ENCODE measurements around the gene NTSR1. TPM values are rescaled to one million over a fixed set of nuclear protein-coding genes. Genes with fewer than 3 reads are reported as not detected.

NTSR1 gene
- total RNA-seq, 2 donors from 2014 or later: 0.74 TPM; not detected in 1

DNA sequence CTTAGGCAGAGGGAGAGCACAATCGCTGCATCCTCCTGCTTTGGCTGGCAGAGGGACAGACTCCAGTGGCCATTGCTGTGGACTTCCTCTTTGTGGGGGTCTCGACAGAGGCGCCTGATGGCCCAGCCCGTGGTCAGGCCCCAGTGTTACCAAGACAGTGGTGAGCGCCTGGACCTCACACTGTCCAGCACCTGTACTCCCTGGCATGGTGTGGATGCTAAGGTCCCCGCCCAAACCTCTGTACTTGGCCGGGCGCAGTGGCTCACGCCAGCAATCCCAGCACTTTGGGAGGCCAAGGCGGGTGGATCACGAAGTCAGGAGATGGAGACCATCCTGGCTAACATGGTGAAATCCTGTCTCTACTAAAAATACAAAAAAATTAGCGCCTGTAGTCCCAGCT, 2.3 kb upstream of the NTSR1 start:
- no peak for DNase-seq (ENCODE audit: low spot score)
- Histone ChIP-seq H3K36me3 (no peaks in the 10 kb centered on the region), H3K27me3 (replicated peaks; ENCODE audit: insufficient read depth) (peaks cover 34% of the 10 kb centered on the region), H3K4me1 (replicated peaks) (no peaks in the 10 kb centered on the region), H3K27ac (no peak overlapping the region), H3K4me3 (no peak overlapping the region), H3K9me3 (no peaks in the 10 kb centered on the region)
- 94% methylated on average over 12 of the region's 12 CpGs for WGBS
- intact Hi-C loops (cut with DNase I): no loop called here
- TF ChIP-seq POLR2AphosphoS5 (IDR thresholded peaks at IDR 0.05): no peak
- no peak for TF ChIP-seq POLR2A (IDR thresholded peaks at IDR 0.05)
- TF ChIP-seq, protein P1, sequence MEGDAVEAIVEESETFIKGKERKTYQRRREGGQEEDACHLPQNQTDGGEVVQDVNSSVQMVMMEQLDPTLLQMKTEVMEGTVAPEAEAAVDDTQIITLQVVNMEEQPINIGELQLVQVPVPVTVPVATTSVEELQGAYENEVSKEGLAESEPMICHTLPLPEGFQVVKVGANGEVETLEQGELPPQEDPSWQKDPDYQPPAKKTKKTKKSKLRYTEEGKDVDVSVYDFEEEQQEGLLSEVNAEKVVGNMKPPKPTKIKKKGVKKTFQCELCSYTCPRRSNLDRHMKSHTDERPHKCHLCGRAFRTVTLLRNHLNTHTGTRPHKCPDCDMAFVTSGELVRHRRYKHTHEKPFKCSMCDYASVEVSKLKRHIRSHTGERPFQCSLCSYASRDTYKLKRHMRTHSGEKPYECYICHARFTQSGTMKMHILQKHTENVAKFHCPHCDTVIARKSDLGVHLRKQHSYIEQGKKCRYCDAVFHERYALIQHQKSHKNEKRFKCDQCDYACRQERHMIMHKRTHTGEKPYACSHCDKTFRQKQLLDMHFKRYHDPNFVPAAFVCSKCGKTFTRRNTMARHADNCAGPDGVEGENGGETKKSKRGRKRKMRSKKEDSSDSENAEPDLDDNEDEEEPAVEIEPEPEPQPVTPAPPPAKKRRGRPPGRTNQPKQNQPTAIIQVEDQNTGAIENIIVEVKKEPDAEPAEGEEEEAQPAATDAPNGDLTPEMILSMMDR (IDR thresholded peaks at IDR 0.05): no peak

DNA sequence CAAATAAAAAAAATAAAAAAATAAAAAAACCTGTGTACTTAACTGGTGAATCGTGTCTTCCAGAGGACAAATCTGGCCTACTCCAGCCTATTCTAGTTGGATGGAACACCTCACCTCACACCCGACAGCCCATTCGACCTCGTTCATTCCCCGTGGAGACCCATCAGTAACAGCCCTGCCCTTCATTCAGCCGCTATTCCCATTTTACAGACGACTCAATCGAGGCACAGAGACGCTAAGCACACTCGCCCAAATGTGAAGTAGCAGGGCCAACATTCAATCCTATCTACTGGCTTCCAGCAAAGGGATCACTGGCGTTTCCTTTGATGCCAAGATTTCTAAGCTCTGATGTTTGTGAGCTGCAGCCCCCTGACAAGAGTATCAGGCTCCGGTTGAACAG, 1.8 kb upstream of the NTSR1 start:
- intact Hi-C loops (cut with DNase I): no loop called here

DNA sequence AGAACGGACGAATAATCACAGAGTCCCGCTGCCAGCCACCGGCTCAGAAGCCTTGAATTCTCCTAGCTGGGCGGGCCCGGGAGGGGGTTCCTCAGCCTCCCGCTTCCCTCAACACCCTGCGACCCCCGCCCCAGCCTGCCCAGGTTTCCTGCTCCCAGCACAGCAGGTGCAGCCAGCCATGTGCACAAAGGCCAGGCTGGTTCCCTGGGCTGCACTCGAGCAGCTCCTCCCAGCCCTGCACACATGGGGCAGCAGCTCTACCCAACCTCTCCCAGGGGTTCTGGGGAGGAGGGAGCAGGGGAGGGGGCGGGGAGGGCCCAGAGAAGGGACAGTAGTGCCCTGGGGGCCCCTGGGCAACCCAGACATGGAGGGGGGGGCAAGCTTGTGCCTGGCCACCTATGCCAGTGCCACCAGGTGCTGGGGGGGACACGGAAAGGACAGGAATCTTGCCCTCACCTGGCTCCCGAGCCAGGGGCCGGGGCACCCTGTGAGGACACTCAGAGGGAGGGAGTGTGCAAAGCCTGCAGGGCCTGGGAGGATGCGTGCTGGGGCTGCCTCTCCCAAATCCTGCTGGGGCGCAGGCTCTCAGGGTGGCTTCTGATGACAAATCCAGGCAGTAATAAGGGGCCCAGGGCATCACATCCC, 1.2 kb upstream of the NTSR1 start:
- H3K27ac ChIP-seq: no peak overlapping the region
- H3K4me1 ChIP-seq (replicated peaks): no peaks in the 10 kb centered on the region
- peaks cover 36% of the 10 kb centered on the region for H3K27me3 ChIP-seq (replicated peaks; ENCODE audit: insufficient read depth)
- TF ChIP-seq POLR2AphosphoS5 (IDR thresholded peaks at IDR 0.05): no peak
- TF ChIP-seq POLR2A (IDR thresholded peaks at IDR 0.05): no peak
- TF ChIP-seq, protein P1 (IDR thresholded peaks at IDR 0.05): no peak
- H3K36me3 ChIP-seq: no peaks in the 10 kb centered on the region
- H3K4me3 ChIP-seq: no peak overlapping the region
- no peaks in the 10 kb centered on the region for H3K9me3 ChIP-seq
- intact Hi-C loops (cut with DNase I): no loop called here
- 66% methylated on average over 16 of the region's 16 CpGs for WGBS
- DNase-seq (ENCODE audit: low spot score): no peak

More for the DNA sequence above, 1.8 kb upstream of the NTSR1 start:
- Histone ChIP-seq H3K9me3 (no peaks in the 10 kb centered on the region), H3K36me3 (no peaks in the 10 kb centered on the region), H3K27ac (no peak overlapping the region), H3K4me1 (replicated peaks) (no peaks in the 10 kb centered on the region), H3K27me3 (replicated peaks; ENCODE audit: insufficient read depth) (peaks cover 36% of the 10 kb centered on the region), H3K4me3 (no peak overlapping the region)
- no peak for DNase-seq (ENCODE audit: low spot score)
- TF ChIP-seq, protein P1 (IDR thresholded peaks at IDR 0.05): no peak
- TF ChIP-seq POLR2A (IDR thresholded peaks at IDR 0.05): no peak
- TF ChIP-seq POLR2AphosphoS5 (IDR thresholded peaks at IDR 0.05): no peak
- 88% methylated on average over 12 of the region's 12 CpGs for WGBS

DNA sequence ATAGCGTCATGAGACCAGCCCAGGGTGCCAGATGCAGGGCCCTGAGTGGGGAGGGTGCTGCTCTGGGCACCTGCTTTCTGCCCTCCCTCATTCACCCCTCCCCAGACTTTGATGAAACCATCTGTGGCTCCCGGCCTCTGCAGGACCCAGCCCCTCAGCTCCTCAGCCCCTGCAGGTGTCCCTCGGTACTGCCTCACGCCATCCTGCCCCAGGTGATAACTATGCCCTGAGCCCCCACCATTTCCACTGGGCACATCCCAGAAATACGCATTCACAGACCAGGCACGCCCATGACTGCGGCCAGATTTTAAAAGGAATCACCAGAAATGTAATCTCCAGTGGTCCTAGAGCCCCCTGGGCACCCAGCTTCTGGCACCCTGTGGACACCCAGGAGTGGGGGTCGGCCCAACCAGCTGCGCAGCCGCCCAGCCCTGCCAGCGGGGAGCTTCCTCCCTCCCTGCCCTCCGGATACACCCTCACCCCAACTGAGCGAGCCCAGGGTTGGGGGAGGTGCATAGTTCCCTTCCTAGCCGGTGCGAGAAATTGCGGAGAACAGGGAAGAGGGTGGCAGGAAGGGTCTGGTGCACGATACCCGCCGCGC, 615 bp upstream of the NTSR1 start:
- no peak for DNase-seq (ENCODE audit: low spot score)
- no peak overlapping the region for H3K4me3 ChIP-seq
- H3K27me3 ChIP-seq (replicated peaks; ENCODE audit: insufficient read depth): peaks cover 36% of the 10 kb centered on the region
- H3K36me3 ChIP-seq: no peaks in the 10 kb centered on the region
- no peak overlapping the region for H3K27ac ChIP-seq
- no peaks in the 10 kb centered on the region for H3K4me1 ChIP-seq (replicated peaks)
- TF ChIP-seq, protein P1 (IDR thresholded peaks at IDR 0.05): no peak
- TF ChIP-seq POLR2AphosphoS5 (IDR thresholded peaks at IDR 0.05) (no peak), POLR2A (IDR thresholded peaks at IDR 0.05) (no peak)
- 5% methylated on average over 15 of the region's 20 CpGs for WGBS
- no peaks in the 10 kb centered on the region for H3K9me3 ChIP-seq
- intact Hi-C loops (cut with DNase I): no loop called here

DNA sequence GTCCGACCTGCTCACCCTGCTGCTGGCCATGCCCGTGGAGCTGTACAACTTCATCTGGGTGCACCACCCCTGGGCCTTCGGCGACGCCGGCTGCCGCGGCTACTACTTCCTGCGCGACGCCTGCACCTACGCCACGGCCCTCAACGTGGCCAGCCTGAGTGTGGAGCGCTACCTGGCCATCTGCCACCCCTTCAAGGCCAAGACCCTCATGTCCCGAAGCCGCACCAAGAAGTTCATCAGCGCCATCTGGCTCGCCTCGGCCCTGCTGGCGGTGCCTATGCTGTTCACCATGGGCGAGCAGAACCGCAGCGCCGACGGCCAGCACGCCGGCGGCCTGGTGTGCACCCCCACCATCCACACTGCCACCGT, 885 bp downstream of the NTSR1 start:
- Histone ChIP-seq H3K4me3 (no peak overlapping the region), H3K36me3 (no peaks in the 10 kb centered on the region), H3K4me1 (replicated peaks) (no peaks in the 10 kb centered on the region), H3K27me3 (replicated peaks; ENCODE audit: insufficient read depth) (peaks cover 36% of the 10 kb centered on the region), H3K27ac (no peak overlapping the region), H3K9me3 (no peaks in the 10 kb centered on the region)
- intact Hi-C loops (cut with DNase I): no loop called here
- DNase-seq (ENCODE audit: low spot score): no peak
- TF ChIP-seq POLR2AphosphoS5 (IDR thresholded peaks at IDR 0.05) (no peak), POLR2A (IDR thresholded peaks at IDR 0.05) (no peak)
- TF ChIP-seq, protein P1 (IDR thresholded peaks at IDR 0.05): no peak
- WGBS: 84% methylated on average over 30 of the region's 30 CpGs
